GM18907 (cell line): Measurements from ENCODE around the gene KRT4.
"Not testable (repeated sequence)": the region's sequence is repeated elsewhere in the genome, so short reads cannot be mapped to it uniquely, and the experiment has no call there.

Experiments
- ATAC-seq: cut with Tn5 transposase; IDR thresholded peaks from one replicate; pipeline ENCODE4 v1.9.1; 2021; ENCODE audit warnings: mild to moderate bottlenecking, moderate library complexity; ENCODE audit not compliant: unreplicated experiment

Gene KRT4

DNA sequence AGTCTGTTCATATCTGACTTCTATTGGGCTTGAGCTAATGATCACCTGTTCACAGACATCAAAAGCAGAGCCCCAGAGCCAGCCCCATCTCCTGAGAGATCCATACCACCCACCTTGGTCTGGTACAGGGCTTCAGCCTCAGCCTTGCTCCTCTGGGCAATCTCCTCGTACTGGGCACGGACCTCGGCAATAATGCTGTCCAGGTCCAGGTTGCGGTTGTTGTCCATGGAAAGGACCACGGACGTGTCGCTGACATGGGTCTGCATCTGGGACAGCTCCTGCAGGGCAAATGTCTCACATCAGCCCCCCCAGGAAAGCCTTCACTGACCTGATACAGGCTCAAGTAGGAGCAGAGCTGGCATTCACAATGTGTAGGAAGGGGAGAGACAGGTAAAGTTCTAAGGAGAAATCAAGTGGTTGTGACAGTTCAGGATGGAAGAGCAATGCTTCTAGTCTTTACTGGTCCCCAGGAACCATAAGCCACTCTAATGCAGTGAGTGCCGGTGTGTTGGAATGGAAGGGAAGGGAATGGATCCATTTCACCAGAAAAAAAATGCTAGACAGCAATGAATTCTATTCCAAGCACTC is 5.2 kb downstream of the KRT4 start:
- no peak for ATAC-seq

- no peak for ATAC-seq
Observed at GRCh38 chr12:52807544-52808470, 6.1 kb downstream of the KRT4 start.

DNA sequence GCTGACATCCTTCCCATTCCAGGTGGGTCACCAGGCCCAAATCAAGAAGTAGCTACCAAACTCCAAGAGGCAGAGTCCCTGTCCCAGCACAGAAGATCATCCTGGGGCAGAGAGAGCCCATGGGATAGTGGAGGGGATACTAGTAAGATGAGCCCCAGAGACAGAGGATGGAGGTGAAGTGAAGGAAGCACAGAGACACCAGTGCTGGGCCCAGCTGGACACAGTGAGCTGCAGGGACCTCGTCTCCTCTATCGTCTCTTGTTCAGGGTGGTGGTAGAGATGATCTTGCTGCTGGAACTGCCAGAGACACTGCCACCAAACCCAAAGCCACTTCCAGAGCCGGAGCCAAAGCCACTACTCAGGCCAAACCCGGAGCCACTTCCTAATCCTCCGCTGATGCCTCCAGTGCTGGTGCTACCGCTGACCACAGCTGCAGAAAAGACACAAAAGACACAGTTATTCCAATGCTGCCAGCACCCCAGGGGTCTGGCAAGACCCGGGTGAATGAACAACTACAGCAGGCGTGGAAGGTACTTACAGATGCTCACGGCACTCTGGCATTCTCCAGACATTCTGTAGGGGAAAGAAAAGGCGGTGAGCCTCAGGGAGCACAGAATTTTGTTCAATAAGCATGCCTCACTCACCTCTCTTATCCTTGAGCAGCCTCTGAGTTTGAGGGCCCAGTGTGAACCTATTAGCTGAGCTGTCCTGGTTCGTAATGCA is 6.9 kb downstream of the KRT4 start:
- ATAC-seq: no peak

- ATAC-seq: no peak
Observed at GRCh38 chr12:52806169-52806811, 7.6 kb downstream of the KRT4 start.

DNA sequence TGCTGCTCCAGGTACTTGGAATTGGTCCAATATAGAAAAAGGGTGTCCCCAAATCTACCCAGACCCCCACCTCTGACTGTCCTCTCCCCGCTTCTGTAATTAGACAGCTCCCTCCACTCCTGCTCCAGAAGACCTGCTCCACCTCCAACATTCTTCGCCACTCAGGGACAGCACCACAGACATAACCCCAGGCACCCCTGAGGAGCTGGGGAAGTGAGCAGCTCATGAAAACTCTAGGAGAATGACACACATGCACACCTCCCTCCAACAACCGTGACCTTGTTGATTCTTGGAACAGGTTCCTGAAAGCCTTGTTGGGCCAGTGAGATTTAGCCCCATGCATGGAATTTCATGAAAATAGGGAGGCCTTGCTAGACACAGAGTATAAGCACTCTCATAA is 8.2 kb downstream of the KRT4 start:
- ATAC-seq: no peak

DNA sequence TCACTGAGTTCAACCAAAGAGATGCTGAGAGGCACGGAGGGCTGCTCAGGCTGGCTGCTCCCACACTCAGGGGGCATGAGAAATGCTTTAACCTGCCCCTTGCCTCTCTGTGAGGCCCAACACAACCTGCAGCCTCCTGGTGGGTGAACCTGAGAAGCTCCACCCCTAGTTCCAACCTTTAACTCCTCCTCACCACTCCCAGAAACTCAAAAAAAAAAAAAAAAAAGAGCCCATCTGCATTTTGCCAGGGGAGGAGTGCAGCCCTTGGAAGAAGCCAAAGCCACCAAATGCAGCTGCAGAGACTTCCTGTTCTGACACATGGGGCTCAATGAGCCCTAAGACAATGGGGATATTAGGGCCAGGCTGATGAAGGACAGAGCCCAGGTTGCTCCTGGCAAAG is 8.9 kb downstream of the KRT4 start:
- no peak for ATAC-seq

- no peak for ATAC-seq
Observed at GRCh38 chr12:52802442-52802841, 11.5 kb downstream of the KRT4 start.

DNA sequence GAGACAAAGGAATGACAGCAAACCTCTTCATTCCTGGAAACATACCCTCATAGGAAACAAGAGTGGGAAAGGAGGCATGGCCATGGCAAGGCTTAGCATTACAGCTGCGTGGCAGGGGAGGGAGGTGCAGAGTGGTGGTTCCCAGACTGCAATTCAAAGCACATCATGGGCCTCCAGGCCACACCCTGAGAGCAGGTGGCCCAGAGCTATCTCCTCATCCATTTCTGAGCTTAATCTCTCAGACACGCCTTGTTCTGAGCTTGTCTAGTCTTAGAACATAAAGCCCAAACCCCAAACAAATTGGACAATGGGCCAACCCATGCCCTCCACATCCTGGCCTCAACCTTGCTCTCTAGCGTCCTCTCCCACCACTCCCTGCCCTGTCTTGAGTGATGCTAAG is 12.1 kb downstream of the KRT4 start:
- ATAC-seq: no peak

DNA sequence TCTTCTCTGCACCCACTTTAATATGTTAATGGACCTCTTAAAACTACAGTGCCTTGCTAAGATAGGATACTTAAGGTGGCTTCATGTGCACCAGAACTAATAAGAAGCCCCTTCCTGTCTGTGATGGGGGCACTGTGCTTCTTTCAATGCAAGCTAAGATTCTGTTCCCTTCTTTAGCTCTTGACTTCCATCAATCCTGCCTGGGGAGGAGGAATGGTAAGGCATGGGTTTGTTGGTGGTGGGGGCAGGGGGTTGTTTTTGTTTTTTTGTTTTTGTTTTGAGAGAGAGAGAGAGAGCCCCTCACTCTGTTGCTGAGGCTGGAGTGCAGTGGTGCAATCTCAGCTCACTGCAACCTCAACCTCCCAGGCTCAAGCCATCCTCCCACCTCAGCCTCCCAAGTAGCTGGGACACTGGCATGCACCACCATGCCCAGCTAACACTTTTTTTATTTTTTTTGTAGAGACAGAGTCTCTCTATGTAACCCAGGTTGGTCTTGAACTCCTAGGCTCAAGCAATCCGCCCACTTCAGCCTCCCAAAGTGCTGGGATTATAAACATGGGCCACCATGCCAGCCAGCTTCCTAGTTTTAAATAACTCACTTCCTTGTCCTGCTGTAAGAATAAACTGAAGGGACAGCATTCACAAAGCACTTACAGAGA is 13.5 kb downstream of the KRT4 start:
- ATAC-seq: no peak

GRCh38 chr12:52799505-52800211 is 14.3 kb downstream of the KRT4 start:
- ATAC-seq: no peak

- ATAC-seq: no peak
Observed at GRCh38 chr12:52798671-52799504, 15.0 kb downstream of the KRT4 start.

- no peak for ATAC-seq
Observed at GRCh38 chr12:52798003-52798670, 15.8 kb downstream of the KRT4 start.

DNA sequence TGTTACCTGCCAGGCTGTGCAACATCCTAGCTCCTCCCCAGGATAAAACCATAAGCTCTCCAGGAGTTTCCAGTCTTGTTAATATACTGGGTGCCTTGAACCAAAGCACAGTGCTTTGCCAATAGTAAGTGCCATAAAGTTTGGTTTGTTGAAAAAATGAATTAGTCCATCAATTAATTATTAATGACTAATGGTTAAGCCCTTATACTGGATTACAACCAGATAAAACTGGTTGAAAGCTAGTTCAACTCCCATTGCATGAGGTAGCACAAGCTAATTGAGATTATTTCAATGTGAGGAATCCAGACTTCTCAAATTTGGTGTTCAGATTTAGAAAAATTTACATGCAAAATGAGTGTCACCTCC is 16.4 kb downstream of the KRT4 start:
- no peak for ATAC-seq

- no peak for ATAC-seq
Observed at GRCh38 chr12:52796839-52797528, 16.9 kb downstream of the KRT4 start.

GRCh38 chr12:52796429-52796794 is 17.5 kb downstream of the KRT4 start:
- ATAC-seq: no peak

- no peak for ATAC-seq
Observed at GRCh38 chr12:52795694-52796428, 18.1 kb downstream of the KRT4 start, which contains the start of gene KRT3. Gene KRT3 (minus strand): TSS chr12:52796117. CDS start chr12:52796042, 75 bp downstream.

GRCh38 chr12:52795332-52795674 is 18.6 kb downstream of the KRT4 start:
- ATAC-seq: not testable (repeated sequence)
